ENCODE results near the gene CLCN6. TPM values are rescaled to one million over a fixed set of nuclear protein-coding genes. Genes with fewer than 3 reads are reported as not detected.

Gene CLCN6
- total RNA-seq, 1 donor from 2014 or later: 17.6 TPM

- TF ChIP-seq, protein P1, sequence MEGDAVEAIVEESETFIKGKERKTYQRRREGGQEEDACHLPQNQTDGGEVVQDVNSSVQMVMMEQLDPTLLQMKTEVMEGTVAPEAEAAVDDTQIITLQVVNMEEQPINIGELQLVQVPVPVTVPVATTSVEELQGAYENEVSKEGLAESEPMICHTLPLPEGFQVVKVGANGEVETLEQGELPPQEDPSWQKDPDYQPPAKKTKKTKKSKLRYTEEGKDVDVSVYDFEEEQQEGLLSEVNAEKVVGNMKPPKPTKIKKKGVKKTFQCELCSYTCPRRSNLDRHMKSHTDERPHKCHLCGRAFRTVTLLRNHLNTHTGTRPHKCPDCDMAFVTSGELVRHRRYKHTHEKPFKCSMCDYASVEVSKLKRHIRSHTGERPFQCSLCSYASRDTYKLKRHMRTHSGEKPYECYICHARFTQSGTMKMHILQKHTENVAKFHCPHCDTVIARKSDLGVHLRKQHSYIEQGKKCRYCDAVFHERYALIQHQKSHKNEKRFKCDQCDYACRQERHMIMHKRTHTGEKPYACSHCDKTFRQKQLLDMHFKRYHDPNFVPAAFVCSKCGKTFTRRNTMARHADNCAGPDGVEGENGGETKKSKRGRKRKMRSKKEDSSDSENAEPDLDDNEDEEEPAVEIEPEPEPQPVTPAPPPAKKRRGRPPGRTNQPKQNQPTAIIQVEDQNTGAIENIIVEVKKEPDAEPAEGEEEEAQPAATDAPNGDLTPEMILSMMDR (IDR thresholded peaks at IDR 0.05; ENCODE audit: insufficient read depth, low read length, poor library complexity, severe bottlenecking): no peak
Measured at GRCh38 chr1:11851180-11851579, 45.2 kb downstream of the CLCN6 start.

GRCh38 chr1:11854519-11854918, 48.5 kb downstream of the CLCN6 start:
- no peaks in the 10 kb centered on the region for H3K36me3 ChIP-seq (ENCODE audit: control insufficient read depth, insufficient read depth, low read length)
- DNase-seq (ENCODE audit: low read depth): no peak
- no peak overlapping the region for H3K4me3 ChIP-seq (ENCODE audit: low read depth, low read length)
- TF ChIP-seq, protein P1 (IDR thresholded peaks at IDR 0.05; ENCODE audit: insufficient read depth, low read length, poor library complexity, severe bottlenecking): no peak
- peaks cover 36% of the 10 kb centered on the region for H3K27me3 ChIP-seq (ENCODE audit: control insufficient read depth, insufficient read depth, low read length)

More at GRCh38 chr1:11851180-11851579, 45.2 kb downstream of the CLCN6 start:
- Histone ChIP-seq H3K4me3 (ENCODE audit: low read depth, low read length) (no peak overlapping the region), H3K27me3 (ENCODE audit: control insufficient read depth, insufficient read depth, low read length) (peaks cover 13% of the 10 kb centered on the region), H3K36me3 (ENCODE audit: control insufficient read depth, insufficient read depth, low read length) (no peaks in the 10 kb centered on the region)
- no peak for DNase-seq (ENCODE audit: low read depth)

GRCh38 chr1:11855430-11855829, 49.4 kb downstream of the CLCN6 start:
- DNase-seq (ENCODE audit: low read depth): no peak
- TF ChIP-seq, protein P1 (IDR thresholded peaks at IDR 0.05; ENCODE audit: insufficient read depth, low read length, poor library complexity, severe bottlenecking): no peak
- Histone ChIP-seq H3K4me3 (ENCODE audit: low read depth, low read length) (no peak overlapping the region), H3K27me3 (ENCODE audit: control insufficient read depth, insufficient read depth, low read length) (peaks cover 36% of the 10 kb centered on the region), H3K36me3 (ENCODE audit: control insufficient read depth, insufficient read depth, low read length) (no peaks in the 10 kb centered on the region)

DNA sequence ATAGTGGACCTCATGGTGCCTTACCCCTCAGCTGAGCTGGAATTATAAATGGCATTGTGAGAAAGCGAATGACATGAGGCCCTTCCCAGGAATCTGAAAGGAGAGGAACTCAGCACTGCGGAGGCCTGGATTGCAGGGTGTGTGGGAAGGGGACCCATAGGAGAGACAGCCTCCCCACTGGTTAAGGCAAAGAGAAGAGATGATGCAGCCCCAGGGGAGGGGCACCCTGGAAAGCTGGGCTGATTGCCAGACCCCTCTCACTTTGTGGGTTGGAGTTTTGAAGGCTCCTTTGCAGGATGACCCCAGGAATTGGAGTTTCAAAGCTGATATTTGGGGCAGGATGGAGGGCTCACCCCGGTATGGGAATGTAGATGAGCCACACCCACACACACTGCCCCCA, 50.7 kb downstream of the CLCN6 start:
- H3K4me3 ChIP-seq (ENCODE audit: low read depth, low read length): no peak overlapping the region
- no peaks in the 10 kb centered on the region for H3K36me3 ChIP-seq (ENCODE audit: control insufficient read depth, insufficient read depth, low read length)
- H3K27me3 ChIP-seq (ENCODE audit: control insufficient read depth, insufficient read depth, low read length): peaks cover 38% of the 10 kb centered on the region
- DNase-seq (ENCODE audit: low read depth): no peak
- TF ChIP-seq, protein P1 (IDR thresholded peaks at IDR 0.05; ENCODE audit: insufficient read depth, low read length, poor library complexity, severe bottlenecking): no peak

DNA sequence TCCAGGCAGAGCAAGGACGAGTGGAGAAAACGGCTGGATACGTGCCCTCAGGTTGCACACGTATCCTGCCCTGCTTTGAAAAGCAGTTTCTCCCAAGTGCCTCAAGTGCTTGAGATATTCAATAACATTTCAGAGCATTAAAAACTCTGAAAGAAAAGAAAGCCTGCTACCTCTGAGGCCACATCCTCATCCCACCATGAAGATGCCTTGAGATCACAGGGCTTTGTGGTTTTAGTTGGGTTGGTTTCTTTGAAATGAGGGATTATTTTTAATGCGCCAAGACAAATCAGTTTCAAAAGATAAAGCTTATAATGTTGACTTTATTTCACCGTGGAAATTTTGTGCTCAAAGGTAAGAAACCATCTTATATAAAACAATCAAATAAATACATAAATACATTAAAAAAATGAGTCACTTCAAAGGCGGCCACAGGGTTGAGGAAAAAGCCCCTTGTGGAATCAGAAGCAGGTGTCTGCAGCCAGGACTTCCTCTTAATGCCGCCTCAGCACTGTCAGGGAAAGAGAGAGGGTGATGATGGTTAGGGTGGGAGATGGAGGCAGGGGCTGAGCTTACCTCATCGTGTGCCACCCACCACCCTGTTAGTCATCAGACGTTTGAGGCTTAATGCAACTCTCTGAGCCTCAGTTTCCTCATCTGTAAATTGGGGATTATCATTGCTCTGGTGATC, 51.3 kb downstream of the CLCN6 start:
- no peak for DNase-seq (ENCODE audit: low read depth)
- no peak overlapping the region for H3K4me3 ChIP-seq (ENCODE audit: low read depth, low read length)
- H3K27me3 ChIP-seq (ENCODE audit: control insufficient read depth, insufficient read depth, low read length): peaks cover 41% of the 10 kb centered on the region
- TF ChIP-seq, protein P1 (IDR thresholded peaks at IDR 0.05; ENCODE audit: insufficient read depth, low read length, poor library complexity, severe bottlenecking): no peak
- no peaks in the 10 kb centered on the region for H3K36me3 ChIP-seq (ENCODE audit: control insufficient read depth, insufficient read depth, low read length)

DNA sequence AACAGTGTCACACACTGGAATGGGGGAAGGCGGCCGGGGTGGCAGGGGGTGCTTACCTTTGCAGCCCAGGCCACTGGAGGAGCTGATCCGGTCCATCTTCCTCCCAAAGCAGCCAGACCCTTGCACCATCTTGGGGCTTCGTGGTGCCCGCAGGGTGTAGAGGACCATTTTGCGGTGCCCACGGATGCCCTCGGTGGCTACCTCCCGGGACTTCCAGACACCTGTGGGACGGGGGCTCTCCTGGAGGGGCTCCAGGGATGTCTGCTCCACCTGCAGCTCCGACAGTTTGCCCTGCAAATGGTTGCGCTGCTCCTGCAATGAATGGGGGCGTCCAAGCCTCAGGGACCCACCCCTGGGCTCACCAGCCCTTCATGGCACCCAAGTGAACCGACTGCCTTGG, 52.2 kb downstream of the CLCN6 start:
- H3K4me3 ChIP-seq (ENCODE audit: low read depth, low read length): no peak overlapping the region
- peaks cover 41% of the 10 kb centered on the region for H3K27me3 ChIP-seq (ENCODE audit: control insufficient read depth, insufficient read depth, low read length)
- DNase-seq (ENCODE audit: low read depth): no peak
- H3K36me3 ChIP-seq (ENCODE audit: control insufficient read depth, insufficient read depth, low read length): no peaks in the 10 kb centered on the region
- TF ChIP-seq, protein P1 (IDR thresholded peaks at IDR 0.05; ENCODE audit: insufficient read depth, low read length, poor library complexity, severe bottlenecking): no peak

Measured in kidney epithelial cell (primary cell).